DND-41 (cell line): ENCODE data around the gene PGAM2.

ENCODE experiments used
- CTCF ChIP-seq: IDR thresholded peaks from 2 replicates; pipeline ENCODE4 v1.5.1; 2012; ENCODE audit warnings: borderline replicate concordance, low read length, moderate library complexity, mild to moderate bottlenecking; ENCODE audit not compliant: poor library complexity, severe bottlenecking; ENCODE audit errors: extremely low read depth
- EZH2 ChIP-seq: IDR thresholded peaks from 3 replicates; pipeline ENCODE4 v1.6.1; 2012; ENCODE audit warnings: borderline replicate concordance, low read depth, mild to moderate bottlenecking, moderate library complexity, low read length, inconsistent platforms; ENCODE audit not compliant: severe bottlenecking

GRCh38 chr7:44094883-44095592, 29.7 kb upstream of the PGAM2 start:
- no peak for TF ChIP-seq CTCF
- no peak for TF ChIP-seq EZH2
